H1 (cell line): ENCODE results near the gene EFNA3. TPM values are rescaled to one million over a fixed set of nuclear protein-coding genes. Genes with fewer than 3 reads are reported as not detected.

Source experiments
- CTCF ChIA-PET: fragments of 300-600 bp; sonication (Branson Sonifier 250); formaldehyde crosslinking; loops from one replicate; lab custom pipeline; 2021; ENCODE audit not compliant: partially characterized antibody; lab: Charles Lee
- POLR2A ChIA-PET: fragments of 300-600 bp; sonication (Branson Sonifier 250); formaldehyde crosslinking; loops from one replicate; lab custom pipeline; 2021; ENCODE audit warnings: inconsistent platforms; ENCODE audit not compliant: partially characterized antibody; lab: Charles Lee
- DNase-seq, 2 experiments: peaks; one replicate each; pipeline versions ENCODE4 v3.0.0 to v3.0.0-alpha.2; 2010 to 2022; ENCODE audit warnings: low spot score in 2 of 2, low read depth in 1 of 2, mixed read lengths in 1 of 2
- FAIRE-seq: peaks from 2 replicates; lab custom pipeline; 2011; peaks lifted over from hg19 to GRCh38; lab: Jason Lieb, UNC
- H2AFZ ChIP-seq: 2 replicates; pipeline ENCODE4 v1.8.1; 2012; ENCODE audit warnings: low read length, inconsistent platforms
- H2AK5ac ChIP-seq: 2 replicates; pipeline ENCODE4 v1.6.1; 2013; ENCODE audit warnings: low read depth, low read length
- H2BK120ac ChIP-seq: replicated peaks from 2 replicates; pipeline ENCODE3; 2013; ENCODE audit warnings: low read depth, low read length, inconsistent platforms
- H2BK12ac ChIP-seq: 2 replicates; pipeline ENCODE4 v1.6.1; 2013; ENCODE audit warnings: low read depth, low read length
- H2BK15ac ChIP-seq: 2 replicates; pipeline ENCODE4 v1.6.1; 2013; ENCODE audit warnings: low read length
- H2BK20ac ChIP-seq: 2 replicates; pipeline ENCODE4 v1.6.1; 2013; ENCODE audit warnings: low read length
- H2BK5ac ChIP-seq: 2 replicates; pipeline ENCODE4 v1.6.1; 2013; ENCODE audit warnings: low read depth, low read length
- H3K14ac ChIP-seq: 2 replicates; pipeline ENCODE4 v1.6.1; 2013; ENCODE audit warnings: inconsistent platforms; ENCODE audit not compliant: insufficient read length
- H3K18ac ChIP-seq: 2 replicates; pipeline ENCODE4 v1.6.1; 2013; ENCODE audit warnings: low read length; ENCODE audit errors: extremely low read depth
- H3K23ac ChIP-seq: 2 replicates; pipeline ENCODE4 v1.6.1; 2013; ENCODE audit warnings: inconsistent platforms; ENCODE audit not compliant: insufficient read length
- H3K23me2 ChIP-seq: 2 replicates; pipeline ENCODE4 v1.6.1; 2013; ENCODE audit warnings: low read depth, low read length
- H3K27ac ChIP-seq: 2 replicates; pipeline ENCODE4 v1.6.1; 2011; ENCODE audit warnings: low read depth, low read length, inconsistent platforms
- H3K27me3 ChIP-seq, 4 experiments: replicated peaks in 1 of 4; 1 replicate in 1 of 4; 2 replicates in 3 of 4; pipeline versions ENCODE4 v1.6.1 to v1.8.1; 2011 to 2013; ENCODE audit warnings: low read length in 3 of 4, mild to moderate bottlenecking in 3 of 4, inconsistent platforms in 2 of 4, mixed read lengths in 2 of 4, moderate library complexity in 1 of 4; ENCODE audit not compliant: control insufficient read depth in 3 of 4, insufficient read depth in 3 of 4; ENCODE audit errors: extremely low read depth in 1 of 4
- H3K36me3 ChIP-seq, 4 experiments: 2 replicates each; pipeline versions ENCODE4 v1.6.1 to v1.8.1; 2011 to 2013; ENCODE audit warnings: mild to moderate bottlenecking in 4 of 4, low read length in 3 of 4, moderate library complexity in 2 of 4, control low read depth in 1 of 4, inconsistent platforms in 1 of 4; ENCODE audit not compliant: insufficient read depth in 4 of 4, control insufficient read depth in 2 of 4
- H3K4ac ChIP-seq: replicated peaks from 2 replicates; pipeline ENCODE3; 2013; ENCODE audit warnings: low read length, low read depth, mixed read lengths, inconsistent platforms; ENCODE audit not compliant: insufficient read length
- H3K4me1 ChIP-seq, 4 experiments: replicated peaks in 1 of 4; 1 replicate in 1 of 4; 2 replicates in 3 of 4; pipeline versions ENCODE4 v1.6.1 to v1.8.1; 2011 to 2013; ENCODE audit warnings: low read length in 3 of 4, inconsistent platforms in 2 of 4, mixed read lengths in 1 of 4; ENCODE audit not compliant: insufficient read depth in 4 of 4, control insufficient read depth in 3 of 4
- H3K4me2 ChIP-seq, 2 experiments: 2 replicates each; pipeline versions ENCODE4 v1.6.1 to v1.8.1; 2011 to 2013; ENCODE audit warnings: low read depth in 2 of 2, low read length in 2 of 2, control low read depth in 1 of 2, inconsistent platforms in 1 of 2, mild to moderate bottlenecking in 1 of 2; ENCODE audit not compliant: insufficient read depth in 1 of 2
- H3K4me3 ChIP-seq, 4 experiments: fragments of 200-600, 300-600 bp in 1 of 4; sonication (generic), shearing (Covaris generic), sonication (Bioruptor Twin) in 1 of 4; 2 replicates each; pipeline versions ENCODE4 v1.5.1 to v1.8.1; 2011 to 2016; ENCODE audit warnings: low read length in 4 of 4, low read depth in 3 of 4, control low read depth in 2 of 4, inconsistent platforms in 2 of 4, mild to moderate bottlenecking in 2 of 4, mixed read lengths in 1 of 4, moderate library complexity in 1 of 4; ENCODE audit not compliant: insufficient read depth in 2 of 4; ENCODE audit errors: extremely low read depth in 1 of 4
- H3K56ac ChIP-seq: replicated peaks from 2 replicates; pipeline ENCODE3; 2013; ENCODE audit warnings: low read depth, mild to moderate bottlenecking, mixed read lengths, low read length, inconsistent platforms; ENCODE audit not compliant: insufficient read length
- H3K79me1 ChIP-seq: 2 replicates; pipeline ENCODE4 v1.6.1; 2013; ENCODE audit warnings: low read depth, low read length, control low read depth
- H3K79me2 ChIP-seq, 2 experiments: 2 replicates each; pipeline versions ENCODE4 v1.6.1 to v1.8.1; 2012 to 2013; ENCODE audit warnings: low read length in 2 of 2, mild to moderate bottlenecking in 2 of 2, inconsistent platforms in 1 of 2; ENCODE audit not compliant: insufficient read depth in 2 of 2, control insufficient read depth in 1 of 2
- H3K9ac ChIP-seq, 4 experiments: replicated peaks in 1 of 4; 1 replicate in 1 of 4; 2 replicates in 3 of 4; pipeline versions ENCODE4 v1.6.1 to v1.8.1; 2011 to 2013; ENCODE audit warnings: low read depth in 3 of 4, low read length in 3 of 4, control low read depth in 2 of 4, mild to moderate bottlenecking in 2 of 4, moderate library complexity in 2 of 4, inconsistent platforms in 1 of 4; ENCODE audit errors: extremely low read depth in 1 of 4
- H3K9me3 ChIP-seq, 2 experiments: 2 replicates each; pipeline versions ENCODE4 v1.6.1 to v1.8.1; 2012 to 2013; ENCODE audit warnings: mild to moderate bottlenecking in 2 of 2, moderate library complexity in 2 of 2, control low read depth in 1 of 2, inconsistent platforms in 1 of 2, low read depth in 1 of 2, low read length in 1 of 2, mixed read lengths in 1 of 2; ENCODE audit not compliant: insufficient read depth in 2 of 2
- H4K20me1 ChIP-seq, 2 experiments: replicated peaks in 1 of 2; 2 replicates each; pipeline versions ENCODE3 to v1.8.1; 2011 to 2013; ENCODE audit warnings: inconsistent platforms in 2 of 2, low read length in 2 of 2, mild to moderate bottlenecking in 1 of 2; ENCODE audit not compliant: insufficient read depth in 2 of 2, control insufficient read depth in 1 of 2
- H4K5ac ChIP-seq: 2 replicates; pipeline ENCODE4 v1.6.1; 2013; ENCODE audit warnings: low read length, low read depth, mixed read lengths, inconsistent platforms; ENCODE audit not compliant: insufficient read length
- H4K8ac ChIP-seq: 2 replicates; pipeline ENCODE4 v1.8.0; 2013; ENCODE audit warnings: mild to moderate bottlenecking, moderate library complexity, low read length, inconsistent platforms; ENCODE audit not compliant: insufficient read depth; ENCODE audit errors: extremely low read depth
- H4K91ac ChIP-seq: replicated peaks from 2 replicates; pipeline ENCODE3; 2013; ENCODE audit warnings: low read length, mixed read lengths, inconsistent platforms; ENCODE audit not compliant: insufficient read length
- ASH2L ChIP-seq: fragments of 200-600, 300-600 bp; sonication (generic); IDR thresholded peaks from one replicate; pipeline ENCODE4 v1.7.1; 2017; ENCODE audit warnings: low read length
- EGR1 ChIP-seq: IDR thresholded peaks from 2 replicates; pipeline ENCODE4 v1.6.1; 2011; ENCODE audit warnings: low read depth, low read length, borderline replicate concordance
- EZH2 ChIP-seq: fragments of 200-600 bp; sonication (generic); IDR thresholded peaks from 2 replicates; pipeline ENCODE4 v1.7.1; 2012; ENCODE audit warnings: low read depth, mild to moderate bottlenecking, moderate library complexity, low read length, inconsistent platforms; ENCODE audit not compliant: severe bottlenecking
- FOSL1 ChIP-seq: IDR thresholded peaks from 2 replicates; pipeline ENCODE4 v1.6.1; 2011; ENCODE audit warnings: mild to moderate bottlenecking, low read depth, low read length, moderate library complexity; ENCODE audit not compliant: insufficient read depth
- HDAC2 ChIP-seq, 2 experiments: fragments of 300-600 bp in 1 of 2; sonication (generic) in 1 of 2; IDR thresholded peaks; 2 replicates each; pipeline ENCODE4 v1.6.1; 2011 to 2012; ENCODE audit warnings: low read depth in 2 of 2, low read length in 2 of 2, mild to moderate bottlenecking in 2 of 2, moderate library complexity in 2 of 2, borderline replicate concordance in 1 of 2, inconsistent platforms in 1 of 2
- KDM4A ChIP-seq: IDR thresholded peaks from one replicate; pipeline ENCODE4 v1.7.1; 2012; ENCODE audit warnings: low read depth, mild to moderate bottlenecking, moderate library complexity, low read length, inconsistent platforms; ENCODE audit not compliant: severe bottlenecking
- RNF2 ChIP-seq: fragments of 200-900, 300-1000 bp; sonication (generic); IDR thresholded peaks from 2 replicates; pipeline ENCODE4 v1.7.1; 2016; ENCODE audit warnings: borderline replicate concordance, low read depth, mild to moderate bottlenecking, antibody characterized with exemption, low read length; ENCODE audit not compliant: poor library complexity, severe bottlenecking; ENCODE audit errors: missing control alignments
- SP1 ChIP-seq: IDR thresholded peaks from 2 replicates; pipeline ENCODE4 v1.6.1; 2011; ENCODE audit warnings: low read depth, low read length
- ZNF274 ChIP-seq: IDR thresholded peaks from 2 replicates; pipeline ENCODE4 v1.7.0; 2012; ENCODE audit warnings: low read length, borderline replicate concordance; ENCODE audit errors: extremely low read depth
- WGBS, 2 experiments: shearing (Covaris generic) in 1 of 2; methylation state at CpG; one replicate each; pipeline versions ENCODE4 v1.1.6 to v1.1.7; 2013 to 2015; ENCODE audit warnings: low lambda C conversion rate in 2 of 2, mixed read lengths in 2 of 2, inconsistent platforms in 1 of 2, low coverage in 1 of 2, missing lambda C conversion rate in 1 of 2; ENCODE audit not compliant: insufficient replicate concordance in 2 of 2, insufficient coverage in 1 of 2, insufficient read length in 1 of 2; ENCODE audit errors: extremely low coverage in 1 of 2, missing lambda C conversion rate in 1 of 2; 5-methylcytosine and 5-hydroxymethylcytosine counted together
- polyA plus RNA-seq, 7 experiments: library from polyadenylated mRNA; depleted of rRNA in 3 of 7; stranded (reverse) in 5 of 7; unstranded in 2 of 7; fragments of >200 nt in 5 of 7; fragments of 200-250 nt in 2 of 7; gene quantifications; 1 replicate in 5 of 7; 2 replicates in 1 of 7; 4 replicates in 1 of 7; pipeline versions ENCODE4 v1.2.1 to v1.2.3, GENCODE V29; 2011 to 2013; ENCODE audit warnings: missing spikeins in 2 of 7, mixed read lengths in 2 of 7
- total RNA-seq: library from RNA; stranded (reverse); fragmentation: NEBNext Ultra II Directional; extraction: Animal tissue kit (Norgen Biotek cat#: 25700); gene quantifications from 2 replicates; pipeline ENCODE4 v1.2.1, GENCODE V29; 2021

Gene EFNA3
- total and polyA plus RNA-seq, 2 of the 8 experiments (the other 6 are each of a cell fraction or from before 2014, with no cell fraction given): 10.8 to 13.8 TPM

- Histone ChIP-seq H3K56ac (peak overlapping the region; percentile 37), H3K27me3 (peaks cover 49 to 67% (median 64%) of the 10 kb centered on the region in 4 experiments), H3K27ac (no peak overlapping the region), H3K4ac (no peak overlapping the region), H2BK120ac (no peak overlapping the region), H2AFZ (no peak overlapping the region), H3K4me2 (peak overlapping the region; percentile 93 to 95), H3K4me3 (peak overlapping the region; percentile 57 to 77 (median 64)), H2BK20ac (no peak overlapping the region), H3K79me2 (no peaks in the 10 kb centered on the region), H2BK15ac (no peak overlapping the region), H2BK12ac (0 out of 2 replicates have a peak overlapping the region, but pooled peaks have one; percentile 19), H4K91ac (no peak overlapping the region), H3K14ac (no peak overlapping the region), H3K9me3 (no peaks in the 10 kb centered on the region), H3K23ac (no peak overlapping the region), H3K23me2 (peaks cover 18% of the 10 kb centered on the region; the same call in 1 of the 2 replicates), H3K9ac (no peak overlapping the region), H3K79me1 (no peaks in the 10 kb centered on the region), H3K4me1 (peaks cover 0 to 42% (median 20%) of the 10 kb centered on the region in 4 experiments; a peak in 6 of 7 replicates), H4K8ac (peak overlapping the region; percentile 61), H3K18ac (peak overlapping the region; percentile 93), H4K20me1 (peaks cover 0 to 16% of the 10 kb centered on the region in 2 experiments), H3K36me3 (no peaks in the 10 kb centered on the region), H4K5ac (peak overlapping the region; percentile 65), H2BK5ac (no peak overlapping the region; the same call in 1 of the 2 replicates), H2AK5ac (no peak overlapping the region)
- WGBS, 2 experiments: 6% methylated on average over 24 of the region's 71 CpGs; no CpG with 5 or more reads in 1 of the 2 experiments
- no peak for FAIRE-seq
- ChIA-PET CTCF (interaction anchor here (0.8 to 33.9 kb wide), 5 partner anchors 10 to 92 kb away, joined by 3 to 907 read pairs (median 5); partner anchors contain the start of genes ADAM15 and EFNA4), POLR2A (interaction anchor here (0.7 to 2.6 kb wide), 17 partner anchors 10 to 210 kb away, joined by 3 to 21 read pairs (median 3); partner anchors contain the start of genes ADAM15, EFNA4, KCNN3 and KRTCAP2)
- DNase-seq: peak in 1 of 2 experiments; percentile 93
- TF ChIP-seq ZNF274: no peak
- 0 out of 4 replicates have a peak, but pooled peaks of 1 of the 2 experiments have one; percentile 32 for TF ChIP-seq HDAC2 (IDR thresholded peaks at IDR 0.05; ENCODE audit: borderline replicate concordance in 1 of 2, low read depth in 2 of 2, low read length in 2 of 2)
- TF ChIP-seq EZH2: no peak
- peak; percentile 18 for TF ChIP-seq KDM4A
- no peak for TF ChIP-seq FOSL1
- peak; percentile 38 for TF ChIP-seq ASH2L
- no peak for TF ChIP-seq EGR1
- no peak for TF ChIP-seq RNF2
- TF ChIP-seq SP1: no peak
Observed at GRCh38 chr1:155080312-155081228, 1.9 kb downstream of the EFNA3 start.
